ENCODE data around the gene GRIA3.

GRIA3 gene

DNA sequence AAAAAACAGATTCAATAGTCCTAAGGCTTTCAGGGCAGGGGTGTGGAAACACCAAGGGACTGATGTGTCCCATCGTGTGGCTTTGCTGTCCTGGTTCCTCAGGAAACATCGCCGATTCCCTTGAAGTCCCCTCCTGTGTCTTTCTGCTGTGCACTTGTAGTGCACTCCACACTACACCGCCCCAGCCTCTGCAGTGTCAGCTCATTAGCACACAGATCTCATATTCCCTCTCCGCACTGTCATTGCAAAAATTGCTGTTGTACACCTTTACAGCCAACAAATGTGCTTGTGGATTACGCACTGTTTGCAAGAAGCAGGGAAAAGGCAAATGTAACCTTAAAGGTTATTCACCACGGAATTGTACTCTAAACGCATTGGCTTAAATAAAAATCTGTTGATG lies 5.3 kb downstream of the GRIA3 start:
- no peak overlapping the region for H3K4me3 ChIP-seq (ENCODE audit: low read depth, low read length)
- no peak for DNase-seq (ENCODE audit: low read depth)

DNA sequence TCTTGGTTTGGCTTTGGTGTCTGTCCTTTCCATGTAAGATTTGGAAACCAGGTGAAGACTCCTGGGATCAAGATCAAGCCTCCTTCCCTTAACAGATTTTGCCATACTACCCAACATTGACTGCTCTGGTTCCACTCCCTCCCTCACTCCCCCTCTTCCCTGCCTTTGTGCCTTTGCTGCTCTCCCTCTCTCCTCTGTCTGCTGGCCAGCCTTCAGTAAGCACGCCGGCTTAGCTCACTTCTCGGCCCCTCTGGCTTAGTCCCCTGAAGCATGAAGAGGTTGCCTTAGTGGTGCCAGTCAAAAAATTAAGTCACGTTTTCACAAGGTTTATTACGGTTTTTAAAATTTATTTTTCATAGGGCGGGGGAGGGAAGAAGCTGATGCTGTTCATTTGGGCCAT lies 6.0 kb downstream of the GRIA3 start:
- no peak for DNase-seq (ENCODE audit: low read depth)
- H3K4me3 ChIP-seq (ENCODE audit: low read depth, low read length): no peak overlapping the region

DNA sequence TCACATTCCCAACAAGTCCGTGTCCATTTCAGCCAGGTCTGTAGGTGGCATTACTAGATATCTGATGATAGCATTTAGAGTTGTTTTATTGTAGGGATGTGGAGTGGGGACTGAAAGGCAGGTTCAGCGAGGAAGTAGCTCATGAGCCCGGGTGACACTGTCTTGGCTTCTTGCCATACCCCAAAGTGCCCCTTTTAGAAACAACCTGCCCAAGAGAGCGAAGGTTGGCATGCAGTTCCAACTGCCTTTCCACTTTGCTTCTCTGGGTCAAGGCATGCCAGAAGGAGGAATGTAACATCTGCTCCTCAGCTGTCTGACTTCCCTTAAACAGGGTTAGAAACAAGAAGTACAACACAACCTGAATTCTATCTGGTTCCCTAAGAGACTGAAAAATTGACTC lies 9.0 kb downstream of the GRIA3 start:
- no peak for DNase-seq (ENCODE audit: low read depth)

DNA sequence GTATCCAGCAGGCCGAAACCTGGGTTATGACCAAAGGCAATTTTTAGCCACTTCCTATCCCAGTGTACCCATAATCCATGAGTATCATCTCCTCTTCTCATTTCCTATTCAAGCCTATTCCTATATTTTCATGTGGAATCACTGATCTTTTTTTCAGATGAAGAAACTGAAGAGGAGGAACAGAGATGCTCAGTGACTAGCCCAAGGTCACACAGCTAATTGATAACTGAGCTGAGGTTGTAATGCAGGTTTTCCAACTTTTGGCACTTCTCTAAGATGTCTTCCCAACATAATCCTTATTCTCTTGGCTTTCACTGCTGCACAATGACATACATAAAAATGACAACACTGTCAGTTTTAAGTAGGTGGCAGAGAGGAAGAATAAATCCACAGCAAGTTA lies 15.3 kb downstream of the GRIA3 start:
- no peak for DNase-seq (ENCODE audit: low read depth)
- H3K4me3 ChIP-seq (ENCODE audit: low read depth, low read length): no peak overlapping the region

More for the DNA sequence above, 9.0 kb downstream of the GRIA3 start:
- no peak overlapping the region for H3K4me3 ChIP-seq (ENCODE audit: low read depth, low read length)

DNA sequence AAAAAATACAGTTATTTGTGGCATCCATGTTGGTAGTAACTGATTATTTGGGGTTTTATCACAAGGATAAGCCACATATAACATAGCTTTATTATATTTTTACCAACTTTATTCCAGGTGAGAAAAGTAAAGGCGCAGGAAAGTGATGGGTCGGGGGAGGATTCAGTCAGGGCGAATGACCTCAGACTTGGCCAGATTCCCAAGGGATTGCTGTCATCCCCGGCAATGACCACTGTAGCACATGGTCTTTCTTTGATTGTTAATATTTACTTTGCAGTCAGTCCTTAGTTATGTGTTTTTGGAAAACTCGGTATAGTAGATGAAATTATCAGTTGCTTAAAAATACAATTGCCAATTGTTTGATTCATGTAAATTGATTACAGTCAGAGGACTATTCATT lies 17.6 kb downstream of the GRIA3 start:
- DNase-seq (ENCODE audit: low read depth): no peak
- no peak overlapping the region for H3K4me3 ChIP-seq (ENCODE audit: low read depth, low read length)

DNA sequence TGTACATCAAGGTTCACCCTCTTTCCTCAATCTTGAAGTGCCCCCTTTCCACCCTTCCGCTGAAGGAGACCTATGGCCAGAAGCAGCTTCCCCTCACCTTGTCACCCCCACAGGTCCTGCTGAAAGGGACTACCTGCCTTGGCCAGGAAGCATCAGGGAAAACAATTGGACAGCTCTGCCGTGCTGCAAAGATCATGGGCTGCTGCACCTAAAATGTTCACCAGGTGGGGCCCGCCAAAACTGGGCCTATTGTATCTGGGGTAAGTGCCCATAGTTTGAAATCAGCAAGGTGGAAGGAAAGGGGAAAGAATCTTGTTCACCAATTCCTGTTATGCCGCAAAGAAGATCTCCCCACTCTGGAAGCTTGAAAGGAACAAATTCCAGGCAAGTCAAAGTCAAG lies 18.4 kb downstream of the GRIA3 start:
- no peak for DNase-seq (ENCODE audit: low read depth)
- H3K4me3 ChIP-seq (ENCODE audit: low read depth, low read length): no peak overlapping the region

DNA sequence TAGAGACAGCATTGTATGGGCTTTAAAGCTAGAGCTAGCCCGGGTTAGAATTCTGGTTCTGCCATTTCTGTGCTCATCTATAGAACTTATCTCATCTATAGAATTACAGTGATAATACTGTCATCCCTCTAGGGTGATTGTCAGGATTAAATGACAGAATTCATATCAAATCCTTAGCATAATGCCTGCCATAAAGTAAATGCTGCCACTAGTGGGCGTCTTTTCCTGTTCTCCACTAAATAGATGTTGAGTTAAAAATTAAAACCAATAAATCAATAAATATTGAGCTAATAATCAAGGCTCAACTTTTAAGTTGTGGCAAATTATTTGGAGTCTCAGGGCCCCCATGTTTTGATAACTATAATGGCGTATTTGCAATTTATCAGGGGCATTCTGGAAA lies 19.7 kb downstream of the GRIA3 start:
- H3K4me3 ChIP-seq (ENCODE audit: low read depth, low read length): no peak overlapping the region
- DNase-seq (ENCODE audit: low read depth): no peak

DNA sequence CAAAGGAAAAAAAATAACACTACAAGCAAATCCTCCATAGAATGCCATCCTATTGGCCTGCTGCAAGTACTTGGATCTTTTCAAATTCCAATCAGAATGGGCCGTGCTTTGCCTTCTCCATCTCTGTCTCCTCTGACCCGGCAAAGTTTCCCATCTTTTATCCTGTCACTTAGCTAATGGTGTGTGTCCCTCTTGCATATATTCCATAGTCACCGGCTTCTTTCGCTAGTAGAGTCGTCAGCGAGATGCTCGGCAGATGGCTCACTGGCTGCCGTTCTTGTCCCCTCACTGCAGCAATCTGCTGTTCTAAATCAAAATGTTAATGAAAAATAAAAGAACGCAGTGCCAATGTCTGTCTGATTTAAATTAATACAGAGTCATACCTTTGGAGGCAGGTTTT lies 22.1 kb downstream of the GRIA3 start:
- DNase-seq (ENCODE audit: low read depth): no peak
- H3K4me3 ChIP-seq (ENCODE audit: low read depth, low read length): no peak overlapping the region

DNA sequence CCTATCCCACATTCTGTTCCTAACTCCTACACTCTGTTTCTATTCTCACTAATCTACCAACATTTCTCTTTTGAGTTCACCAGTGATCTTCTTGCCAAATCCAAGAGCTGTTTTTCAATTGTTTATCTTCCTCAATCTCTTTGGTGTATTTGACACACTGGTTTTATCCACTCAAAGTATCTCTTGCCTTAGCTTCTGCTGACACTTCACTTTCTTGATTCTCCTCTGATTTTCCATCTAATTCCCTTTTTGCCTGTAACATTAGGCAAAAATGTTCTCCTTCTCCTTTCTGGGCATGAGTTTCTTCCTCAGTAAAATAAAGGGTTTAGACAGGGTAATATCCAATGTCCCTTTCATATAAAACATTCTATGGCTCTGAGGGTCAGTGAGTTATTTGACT lies 26.2 kb downstream of the GRIA3 start:
- DNase-seq (ENCODE audit: low read depth): no peak
- H3K4me3 ChIP-seq (ENCODE audit: low read depth, low read length): no peak overlapping the region

DNA sequence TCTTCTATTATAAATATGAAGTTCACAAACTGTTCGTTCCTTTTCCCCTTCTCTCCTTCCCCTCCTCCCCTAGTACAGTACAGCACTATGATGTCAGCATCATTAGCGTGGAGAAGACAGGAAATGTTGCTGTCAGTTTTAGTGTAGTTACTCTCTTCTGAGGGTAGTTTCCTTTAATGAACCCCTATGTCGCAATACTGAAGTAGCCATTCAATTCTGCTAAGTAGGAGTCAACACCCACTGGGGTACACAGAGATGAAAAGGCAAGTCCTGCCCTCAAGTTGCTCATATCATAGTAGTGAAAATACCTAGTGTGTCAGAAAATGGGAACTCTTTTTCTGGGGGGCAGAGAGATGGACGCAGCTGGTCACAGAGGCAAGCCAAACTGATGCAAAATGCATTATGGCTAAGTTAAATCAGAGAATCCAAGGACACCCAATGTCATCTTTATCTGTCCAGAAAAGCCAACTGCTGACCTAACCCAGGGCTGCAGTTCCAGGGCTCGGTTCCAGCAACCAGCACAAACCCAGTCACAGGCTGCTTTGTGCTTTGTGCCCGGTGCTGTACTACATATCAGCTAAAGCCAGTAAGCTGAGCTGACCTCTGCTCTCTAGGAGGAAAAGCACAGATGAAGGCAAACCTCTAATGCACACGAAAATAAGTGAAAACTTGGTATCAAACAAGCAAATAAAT lies 31.5 kb downstream of the GRIA3 start:
- no peak for DNase-seq (ENCODE audit: low read depth)
- no peak overlapping the region for H3K4me3 ChIP-seq (ENCODE audit: low read depth, low read length)

DNA sequence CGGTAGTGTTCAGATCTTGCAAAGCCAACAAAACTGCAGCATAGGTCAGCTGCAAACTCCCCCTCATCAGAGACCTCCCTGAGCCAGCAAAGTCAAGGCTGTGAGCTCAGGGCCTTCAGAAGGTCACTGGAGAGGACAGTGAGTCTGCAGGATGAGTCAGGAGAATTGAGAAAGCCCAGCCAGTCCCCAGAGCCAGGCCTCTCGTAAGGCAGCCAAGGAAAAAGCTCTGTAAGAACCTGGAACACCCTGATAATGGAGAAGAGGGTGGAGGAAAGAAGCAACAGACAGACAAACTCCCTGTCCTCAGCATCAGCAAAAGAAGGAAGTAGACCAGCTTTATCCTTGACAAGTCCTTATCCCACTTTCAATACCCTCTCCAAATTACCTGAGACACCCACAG lies 33.0 kb downstream of the GRIA3 start:
- DNase-seq (ENCODE audit: low read depth): peak; percentile 41

DNA sequence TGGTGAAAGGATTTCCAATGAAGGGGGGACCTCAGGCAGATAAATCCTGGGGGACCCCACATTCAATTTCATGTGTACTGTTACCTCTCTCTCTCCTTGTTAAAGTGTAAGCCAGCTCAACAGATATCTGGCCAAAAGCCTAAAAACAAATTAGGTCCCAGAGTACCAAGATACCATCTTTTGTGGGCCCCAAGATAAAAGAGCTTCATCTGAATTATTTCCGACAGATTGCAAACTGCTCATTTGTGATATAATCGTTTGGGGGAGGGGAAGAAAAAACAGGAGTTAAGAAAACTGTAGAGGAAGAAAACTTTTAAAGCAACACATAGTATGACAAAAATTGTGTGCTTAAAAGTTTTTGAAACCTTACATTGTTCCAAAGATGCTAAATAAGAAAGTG lies 33.6 kb downstream of the GRIA3 start:
- H3K4me3 ChIP-seq (ENCODE audit: low read depth, low read length): no peak overlapping the region
- no peak for DNase-seq (ENCODE audit: low read depth)

More for the DNA sequence above, 33.0 kb downstream of the GRIA3 start:
- H3K4me3 ChIP-seq (ENCODE audit: low read depth, low read length): no peak overlapping the region

DNA sequence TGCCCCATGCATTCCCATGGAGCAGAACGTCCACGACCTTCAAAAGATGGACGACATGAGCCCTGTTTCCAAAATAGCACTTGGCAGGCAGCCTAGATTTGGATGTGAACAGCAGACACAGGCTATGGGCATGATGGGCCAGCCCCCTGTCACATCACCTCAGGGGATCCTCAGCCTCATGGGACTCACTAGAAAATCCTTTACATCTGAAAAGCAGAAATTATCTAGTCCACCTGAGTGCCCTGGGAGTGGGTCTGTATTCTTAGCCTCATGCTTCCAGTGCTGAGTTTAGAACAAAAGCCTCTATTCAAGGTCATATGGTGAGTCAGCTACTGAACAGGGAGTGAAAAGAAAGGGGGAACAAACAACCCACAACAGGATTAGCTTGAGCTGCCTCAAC lies 35.8 kb downstream of the GRIA3 start:
- H3K4me3 ChIP-seq (ENCODE audit: low read depth, low read length): no peak overlapping the region
- DNase-seq (ENCODE audit: low read depth): no peak

DNA sequence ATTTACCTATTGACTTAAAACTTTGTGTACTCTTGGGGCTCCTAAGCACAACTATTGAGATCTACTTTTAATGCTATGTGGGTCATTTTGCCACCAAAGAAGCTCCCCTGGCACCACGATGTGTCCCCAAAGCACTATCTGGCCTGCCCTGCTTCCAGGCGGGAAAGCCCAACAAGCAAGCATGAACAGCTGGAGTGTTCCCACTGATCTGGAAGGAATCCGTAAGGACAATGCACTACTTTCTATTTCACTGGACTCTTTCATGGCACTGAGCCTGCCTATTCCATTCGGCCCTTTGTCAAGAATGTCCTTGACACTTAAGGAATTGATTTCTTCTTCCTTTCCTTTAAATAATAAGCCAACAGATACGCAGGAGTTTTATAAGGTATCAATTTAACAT lies 38.8 kb downstream of the GRIA3 start:
- no peak for DNase-seq (ENCODE audit: low read depth)
- H3K4me3 ChIP-seq (ENCODE audit: low read depth, low read length): no peak overlapping the region

DNA sequence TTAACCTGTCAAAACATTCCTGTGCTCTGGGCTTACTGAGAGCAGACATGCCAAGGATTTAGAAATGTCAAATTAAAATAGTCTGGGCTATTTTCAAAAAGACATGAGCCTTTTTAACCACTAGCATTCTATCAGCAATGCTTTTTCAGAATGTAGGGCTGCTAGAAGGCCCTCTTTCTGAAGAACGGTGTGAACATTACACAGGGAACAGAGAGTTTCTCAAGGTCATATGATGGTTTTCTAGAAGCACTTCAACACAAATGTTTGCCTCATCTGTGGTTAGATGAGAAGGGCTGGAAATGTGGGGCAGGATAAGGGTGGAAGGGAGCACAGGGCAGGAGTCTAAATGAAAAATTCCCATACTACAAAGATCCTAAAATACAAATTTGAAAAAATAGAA lies 39.3 kb downstream of the GRIA3 start:
- no peak overlapping the region for H3K4me3 ChIP-seq (ENCODE audit: low read depth, low read length)
- no peak for DNase-seq (ENCODE audit: low read depth)

DNA sequence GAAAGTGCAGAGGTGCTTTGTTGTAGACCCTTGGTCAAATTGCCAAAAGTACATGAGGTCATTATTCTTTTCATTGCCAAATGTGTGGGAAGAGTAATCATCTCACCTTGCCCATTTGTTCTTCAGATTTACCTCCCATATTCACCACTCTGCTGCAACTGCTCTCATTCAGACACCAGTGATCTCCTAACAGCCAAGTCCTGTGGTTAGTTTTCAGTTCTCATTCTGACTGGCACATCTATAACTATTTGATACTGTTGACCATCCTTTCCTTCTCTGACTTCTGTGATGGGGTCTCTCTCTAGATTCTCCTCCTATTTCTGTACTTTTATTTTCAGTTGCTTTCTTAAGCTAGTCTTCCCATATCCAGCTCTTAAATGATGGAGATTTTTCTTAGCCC lies 39.8 kb downstream of the GRIA3 start:
- H3K4me3 ChIP-seq (ENCODE audit: low read depth, low read length): no peak overlapping the region
- no peak for DNase-seq (ENCODE audit: low read depth)

DNA sequence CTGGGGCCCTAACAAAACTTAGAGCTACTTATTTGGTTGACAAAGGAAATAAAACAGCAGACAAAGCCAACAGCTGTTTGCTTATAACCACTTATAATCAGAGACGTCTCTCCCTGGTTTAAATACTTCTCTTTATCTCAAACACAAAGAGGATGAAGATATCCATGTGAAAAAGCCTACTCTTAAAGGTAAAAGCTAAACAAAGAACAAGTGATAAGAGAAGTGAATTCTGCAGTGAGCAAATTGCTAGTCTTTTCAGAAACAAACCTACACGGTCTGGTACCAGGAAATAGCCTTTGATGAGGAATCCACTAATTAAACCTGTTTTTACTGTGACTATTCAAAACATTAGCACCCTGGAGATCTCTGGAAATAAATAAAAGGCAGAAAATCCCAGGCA lies 46.7 kb downstream of the GRIA3 start:
- H3K4me3 ChIP-seq (ENCODE audit: low read depth, low read length): no peak overlapping the region
- no peak for DNase-seq (ENCODE audit: low read depth)

DNA sequence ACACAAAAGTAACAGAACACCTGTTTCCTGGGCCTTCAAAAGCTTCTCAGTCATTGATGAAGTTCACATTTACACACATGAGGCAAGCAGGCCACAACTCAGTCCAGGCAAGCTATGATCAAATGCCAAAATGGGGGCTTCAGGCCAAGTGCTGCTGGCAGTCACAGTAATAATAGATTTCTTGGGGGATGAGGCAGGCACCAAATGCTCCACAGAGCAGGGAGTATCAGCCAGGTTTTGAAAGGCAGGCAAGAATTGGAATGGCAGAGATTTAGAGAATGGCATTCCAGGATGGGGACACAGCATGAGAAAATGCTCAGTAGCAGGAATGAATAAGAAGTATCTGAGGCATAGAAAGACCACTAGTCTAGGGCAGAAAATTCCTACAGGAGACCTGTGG lies 52.8 kb downstream of the GRIA3 start:
- DNase-seq (ENCODE audit: low read depth): no peak
- no peak overlapping the region for H3K4me3 ChIP-seq (ENCODE audit: low read depth, low read length)

DNA sequence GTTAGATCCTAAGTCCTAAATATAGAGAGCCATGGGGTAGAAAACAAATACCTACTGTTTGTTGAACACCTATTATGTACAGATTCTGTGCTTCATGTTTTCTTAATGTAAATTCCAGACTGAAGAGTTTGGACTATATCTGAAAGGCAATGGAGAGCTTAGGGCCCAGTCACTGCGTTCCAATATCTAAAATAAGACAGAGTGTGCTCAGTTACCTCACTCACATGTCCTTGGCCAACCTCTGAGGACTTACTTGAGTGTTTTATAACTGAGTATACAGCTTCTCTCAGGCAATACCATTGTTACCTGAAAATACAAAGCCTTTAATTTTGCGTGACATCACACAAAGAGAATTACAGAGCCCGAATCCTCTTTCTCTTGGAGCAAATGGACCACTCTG lies 53.2 kb downstream of the GRIA3 start:
- no peak overlapping the region for H3K4me3 ChIP-seq (ENCODE audit: low read depth, low read length)
- no peak for DNase-seq (ENCODE audit: low read depth)

DNA sequence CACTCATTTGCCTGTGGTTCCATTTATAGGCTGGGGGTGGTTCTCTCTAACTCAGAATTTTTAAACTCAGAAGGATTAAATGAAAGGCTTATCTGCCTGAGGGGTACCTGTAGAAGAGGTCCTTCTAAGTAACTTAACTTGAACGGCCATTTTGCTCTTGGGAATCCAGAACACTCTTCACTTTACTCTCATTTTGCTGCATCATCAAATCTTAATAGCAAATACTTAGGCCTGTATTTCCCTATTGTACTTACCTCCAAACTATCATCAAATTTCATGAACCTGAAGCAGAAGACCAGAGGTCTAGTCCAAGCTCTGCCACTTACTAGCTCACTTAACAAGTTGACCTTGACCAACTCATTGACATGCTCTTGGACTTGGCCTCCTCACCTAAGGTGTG lies 70.4 kb downstream of the GRIA3 start:
- no peak for DNase-seq (ENCODE audit: low read depth)

DNA sequence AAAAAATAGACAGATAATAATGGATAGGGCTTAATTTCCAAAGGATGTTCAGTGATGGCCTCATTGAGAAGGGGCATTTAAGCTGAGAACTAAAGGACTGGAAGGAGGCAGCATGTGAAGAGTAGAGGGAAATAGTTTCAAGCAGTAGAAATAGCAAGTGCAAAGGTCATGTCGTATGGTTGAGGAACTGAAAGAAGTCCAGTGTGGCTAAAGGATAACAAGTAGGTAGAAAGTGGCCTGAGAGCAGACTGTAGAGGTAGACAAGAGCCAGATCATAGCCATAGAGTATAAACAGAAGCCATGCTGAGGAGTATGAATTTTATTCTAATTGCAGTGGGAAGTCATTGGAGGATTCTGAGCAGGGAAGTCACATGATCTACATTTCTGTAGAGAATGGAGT lies 72.3 kb downstream of the GRIA3 start:
- DNase-seq (ENCODE audit: low read depth): no peak
- H3K4me3 ChIP-seq (ENCODE audit: low read depth, low read length): no peak overlapping the region

More for the DNA sequence above, 70.4 kb downstream of the GRIA3 start:
- no peak overlapping the region for H3K4me3 ChIP-seq (ENCODE audit: low read depth, low read length)

DNA sequence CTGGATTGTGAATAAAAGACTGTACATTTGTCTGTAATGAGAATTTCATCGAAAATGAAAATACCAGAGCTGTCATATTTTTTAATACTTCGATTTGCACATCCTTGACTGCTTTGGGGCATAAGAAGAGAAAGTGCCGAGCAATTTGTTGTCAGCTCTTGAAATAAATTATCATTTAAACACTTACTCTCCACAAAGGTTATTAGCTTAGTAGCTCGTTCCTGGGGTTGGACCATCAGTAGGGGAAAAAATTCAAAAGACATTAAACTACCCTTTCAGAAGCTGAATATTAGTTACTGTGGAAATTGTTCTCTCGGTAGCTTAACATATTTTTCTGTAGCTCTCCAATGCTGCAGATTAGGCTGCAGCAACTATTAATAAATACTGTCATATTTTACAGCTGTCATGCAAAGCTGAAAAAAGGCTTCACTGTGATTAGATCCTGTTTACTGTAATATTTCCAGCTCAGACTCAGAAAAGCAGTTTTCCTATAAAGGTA lies 76.9 kb downstream of the GRIA3 start:
- no peak overlapping the region for H3K4me3 ChIP-seq (ENCODE audit: low read depth, low read length)
- DNase-seq (ENCODE audit: low read depth): no peak

All from skeletal muscle cell (primary cell).